GM12891 (cell line): ENCODE data around the gene COLEC11.

Experiments
- POLR2A ChIP-seq: IDR thresholded peaks from 2 replicates; pipeline ENCODE4 v1.6.1; 2011; ENCODE audit warnings: low read depth, low read length, control low read depth
- POLR2AphosphoS5 ChIP-seq: IDR thresholded peaks from 2 replicates; pipeline ENCODE4 v1.6.1; 2011; ENCODE audit warnings: low read depth, low read length, control low read depth
- TAF1 ChIP-seq: IDR thresholded peaks from 2 replicates; pipeline ENCODE4 v1.6.1; 2011; ENCODE audit warnings: low read depth, low read length, control low read depth

- TF ChIP-seq TAF1 (no peak), POLR2A (no peak), POLR2AphosphoS5 (no peak)
Measured at GRCh38 chr2:3665886-3666612, 71.1 kb downstream of the COLEC11 start.
